ENCODE measurements around the gene TMEM209.

TMEM209 gene

DNA sequence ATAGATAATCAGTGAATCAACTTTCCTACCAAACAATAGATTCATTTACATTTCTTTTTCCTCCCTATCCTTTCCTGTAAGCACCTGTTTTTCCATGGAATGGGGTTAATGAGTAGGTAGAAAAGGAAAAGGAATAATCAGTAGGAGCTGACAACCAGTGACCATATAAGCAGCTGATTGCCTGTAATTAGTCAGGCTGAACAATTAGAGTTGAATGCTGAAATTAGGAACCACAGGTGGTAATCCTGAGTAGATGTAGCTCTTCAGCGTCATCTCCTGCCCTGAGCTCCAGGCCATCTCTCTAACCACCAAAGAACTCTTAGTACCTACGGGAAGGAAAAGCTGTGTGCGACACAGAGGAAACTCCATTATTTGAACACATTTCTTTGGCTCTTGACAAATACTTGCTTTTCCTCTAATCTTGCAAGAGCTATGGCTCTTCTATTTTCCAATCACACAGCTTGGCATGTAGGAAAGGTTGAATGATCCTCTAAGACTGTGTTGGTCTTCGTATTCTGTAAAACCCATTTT, 71.0 kb downstream of the TMEM209 start:
- Histone ChIP-seq H3K27ac (no peak overlapping the region), H3K4me3 (ENCODE audit: low read depth in 1 of 2, low read length in 1 of 2) (no peak overlapping the region), H3K9me3 (no peaks in the 10 kb centered on the region), H3K27me3 (no peaks in the 10 kb centered on the region), H3K4me1 (ENCODE audit: control insufficient read depth in 1 of 2, insufficient read depth in 1 of 2, low read depth in 1 of 2, low read length in 1 of 2) (no peaks in the 10 kb centered on the region), H3K36me3 (peaks cover 69% of the 10 kb centered on the region)
- TF ChIP-seq, protein P1, sequence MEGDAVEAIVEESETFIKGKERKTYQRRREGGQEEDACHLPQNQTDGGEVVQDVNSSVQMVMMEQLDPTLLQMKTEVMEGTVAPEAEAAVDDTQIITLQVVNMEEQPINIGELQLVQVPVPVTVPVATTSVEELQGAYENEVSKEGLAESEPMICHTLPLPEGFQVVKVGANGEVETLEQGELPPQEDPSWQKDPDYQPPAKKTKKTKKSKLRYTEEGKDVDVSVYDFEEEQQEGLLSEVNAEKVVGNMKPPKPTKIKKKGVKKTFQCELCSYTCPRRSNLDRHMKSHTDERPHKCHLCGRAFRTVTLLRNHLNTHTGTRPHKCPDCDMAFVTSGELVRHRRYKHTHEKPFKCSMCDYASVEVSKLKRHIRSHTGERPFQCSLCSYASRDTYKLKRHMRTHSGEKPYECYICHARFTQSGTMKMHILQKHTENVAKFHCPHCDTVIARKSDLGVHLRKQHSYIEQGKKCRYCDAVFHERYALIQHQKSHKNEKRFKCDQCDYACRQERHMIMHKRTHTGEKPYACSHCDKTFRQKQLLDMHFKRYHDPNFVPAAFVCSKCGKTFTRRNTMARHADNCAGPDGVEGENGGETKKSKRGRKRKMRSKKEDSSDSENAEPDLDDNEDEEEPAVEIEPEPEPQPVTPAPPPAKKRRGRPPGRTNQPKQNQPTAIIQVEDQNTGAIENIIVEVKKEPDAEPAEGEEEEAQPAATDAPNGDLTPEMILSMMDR (IDR thresholded peaks at IDR 0.05), result no peak

DNA sequence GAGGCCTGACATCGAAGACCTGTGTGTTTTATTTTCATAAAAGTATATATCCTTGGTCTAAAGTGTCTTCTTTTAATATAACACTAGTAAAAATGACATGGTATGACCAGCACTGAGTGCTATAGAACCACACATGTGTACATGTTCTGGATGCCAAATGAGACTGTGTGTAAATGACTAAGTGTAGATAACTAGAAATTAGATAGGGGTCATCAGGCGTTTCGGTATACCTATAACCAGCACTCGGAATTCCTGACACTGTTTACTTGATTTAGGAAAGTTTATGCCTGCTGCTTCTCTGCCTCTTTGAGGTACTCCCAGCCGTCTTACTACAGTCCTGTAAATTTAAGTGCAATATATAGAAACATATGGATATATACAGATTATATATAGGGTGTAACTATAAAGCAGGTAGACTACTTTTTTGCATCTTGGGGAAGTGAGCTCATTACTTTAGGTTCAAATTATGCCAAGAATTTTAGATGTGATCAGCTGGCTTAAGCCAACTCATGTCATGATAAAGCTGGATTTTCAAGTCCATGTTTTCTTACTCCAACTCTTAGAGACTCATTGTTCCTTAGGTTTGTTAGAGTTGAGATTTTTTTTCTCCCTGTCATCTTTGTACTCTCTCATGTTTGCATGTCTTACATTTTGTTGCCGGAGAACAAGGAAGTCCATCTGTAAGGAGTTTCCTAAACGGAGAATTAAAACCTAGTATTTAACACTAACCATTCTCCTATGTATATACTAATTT, 72.0 kb downstream of the TMEM209 start:
- Histone ChIP-seq H3K36me3 (peaks cover 76% of the 10 kb centered on the region), H3K9me3 (no peaks in the 10 kb centered on the region), H3K27me3 (no peaks in the 10 kb centered on the region), H3K4me3 (ENCODE audit: low read depth in 1 of 2, low read length in 1 of 2) (no peak overlapping the region), H3K27ac (no peak overlapping the region), H3K4me1 (ENCODE audit: control insufficient read depth in 1 of 2, insufficient read depth in 1 of 2, low read depth in 1 of 2, low read length in 1 of 2) (no peaks in the 10 kb centered on the region)
- TF ChIP-seq, protein P1 (IDR thresholded peaks at IDR 0.05), result no peak

DNA sequence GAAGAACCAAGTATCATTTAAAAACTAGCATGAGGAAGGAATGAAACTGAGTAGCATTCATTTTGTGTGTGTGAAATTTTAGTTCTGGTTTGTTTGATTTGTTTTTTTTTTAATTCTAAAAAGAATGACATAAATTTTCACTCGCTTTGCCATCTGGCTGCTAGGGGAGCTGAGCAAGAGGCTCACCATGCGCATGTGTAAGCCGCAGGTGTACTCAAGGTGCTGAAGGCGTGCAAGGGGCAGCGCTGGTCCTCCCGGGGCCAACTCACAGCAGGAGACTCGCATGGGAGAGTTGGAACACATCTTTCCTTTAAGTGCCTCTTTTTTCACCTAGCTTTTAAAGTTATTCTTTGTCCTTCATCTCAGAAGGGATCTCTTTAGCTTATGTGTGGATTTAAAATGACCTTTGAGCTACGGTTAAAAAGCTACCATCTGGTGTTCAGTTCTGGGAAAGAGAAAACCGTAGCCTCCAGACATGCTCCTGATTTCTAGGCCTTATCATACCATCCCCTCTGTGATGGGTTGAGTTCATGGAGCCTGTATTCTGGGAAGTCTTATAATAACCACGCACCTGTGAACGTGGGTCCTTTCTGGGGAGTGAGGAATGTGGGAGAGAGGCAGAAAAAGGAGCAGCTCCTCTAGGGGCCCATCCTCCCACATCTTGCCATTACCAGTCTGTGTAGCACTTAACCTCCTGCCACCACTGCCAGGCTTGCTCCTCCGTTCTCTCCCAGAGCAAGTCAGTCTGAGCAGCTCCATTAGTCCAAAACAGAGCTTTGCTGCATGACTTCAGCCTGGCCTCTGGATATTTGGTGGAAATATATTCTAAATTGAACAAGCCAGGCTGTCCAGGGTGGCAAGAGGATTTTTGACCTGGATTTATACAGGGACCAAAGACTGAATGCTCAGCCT, 73.0 kb downstream of the TMEM209 start:
- Histone ChIP-seq H3K36me3 (peaks cover 82% of the 10 kb centered on the region), H3K4me3 (ENCODE audit: low read depth in 1 of 2, low read length in 1 of 2) (no peak overlapping the region), H3K9me3 (no peaks in the 10 kb centered on the region), H3K4me1 (ENCODE audit: control insufficient read depth in 1 of 2, insufficient read depth in 1 of 2, low read depth in 1 of 2, low read length in 1 of 2) (no peaks in the 10 kb centered on the region), H3K27ac (no peak overlapping the region), H3K27me3 (no peaks in the 10 kb centered on the region)
- TF ChIP-seq, protein P1 (IDR thresholded peaks at IDR 0.05), result no peak

DNA sequence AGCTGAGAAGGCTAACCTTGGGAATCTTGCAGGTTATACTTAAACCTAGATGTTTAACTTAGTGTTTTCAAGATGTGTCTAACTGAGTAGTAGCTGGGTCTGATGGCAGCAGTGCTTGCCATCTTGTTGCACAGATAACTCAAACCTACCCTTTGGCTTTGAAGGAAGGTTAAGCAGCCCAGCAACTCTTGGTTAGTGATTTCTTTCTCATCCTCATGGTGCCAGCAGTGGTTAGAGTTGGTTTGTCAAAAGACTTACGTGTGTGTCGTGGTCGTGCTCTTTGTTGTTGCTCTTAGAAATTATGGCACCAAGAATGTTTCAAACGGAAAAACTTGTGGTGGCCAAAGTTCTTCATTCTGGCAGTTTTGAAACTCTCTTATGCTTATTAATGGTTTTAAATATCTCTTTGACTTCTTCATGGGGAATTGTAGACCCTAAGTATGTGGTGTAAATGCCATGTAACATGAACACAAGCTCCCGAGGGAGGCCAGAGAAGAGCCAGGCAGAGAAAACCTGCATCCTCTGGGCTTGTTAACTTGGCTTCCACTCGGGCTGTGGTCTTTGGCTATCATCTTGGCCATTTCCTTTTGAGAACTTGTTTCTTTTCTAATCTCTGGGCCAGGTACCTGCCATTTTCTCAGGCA, 73.9 kb downstream of the TMEM209 start:
- Histone ChIP-seq H3K4me3 (ENCODE audit: low read depth in 1 of 2, low read length in 1 of 2) (no peak overlapping the region), H3K27ac (no peak overlapping the region), H3K4me1 (ENCODE audit: control insufficient read depth in 1 of 2, insufficient read depth in 1 of 2, low read depth in 1 of 2, low read length in 1 of 2) (no peaks in the 10 kb centered on the region), H3K9me3 (no peaks in the 10 kb centered on the region), H3K36me3 (peaks cover 84% of the 10 kb centered on the region), H3K27me3 (no peaks in the 10 kb centered on the region)
- TF ChIP-seq, protein P1 (IDR thresholded peaks at IDR 0.05), result no peak

DNA sequence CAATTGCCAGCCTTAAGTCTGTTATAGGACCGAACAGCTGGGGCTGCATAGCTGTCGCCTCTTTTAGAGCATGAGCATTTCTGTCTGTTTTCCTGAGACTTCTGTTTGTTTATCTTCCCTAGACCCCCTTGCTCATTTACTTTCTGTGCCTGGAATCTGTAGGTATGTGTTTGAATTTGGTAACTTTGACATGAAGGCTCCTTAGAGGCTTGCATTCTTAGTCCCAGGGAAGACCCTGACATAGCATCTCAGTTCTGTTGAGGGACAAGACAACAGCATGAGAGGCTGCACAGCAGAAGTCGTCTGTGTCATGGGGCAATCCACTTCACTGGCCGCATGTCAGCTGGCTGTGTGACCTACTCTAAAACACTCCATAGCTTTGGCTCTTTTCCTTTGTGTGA, 76.2 kb downstream of the TMEM209 start:
- H3K27me3 ChIP-seq, result no peaks in the 10 kb centered on the region
- no peaks in the 10 kb centered on the region for H3K4me1 ChIP-seq (ENCODE audit: control insufficient read depth in 1 of 2, insufficient read depth in 1 of 2, low read depth in 1 of 2, low read length in 1 of 2)
- H3K4me3 ChIP-seq (ENCODE audit: low read depth in 1 of 2, low read length in 1 of 2), result no peak overlapping the region
- no peaks in the 10 kb centered on the region for H3K9me3 ChIP-seq
- no peak overlapping the region for H3K27ac ChIP-seq
- peaks cover 92% of the 10 kb centered on the region for H3K36me3 ChIP-seq
- TF ChIP-seq, protein P1 (IDR thresholded peaks at IDR 0.05), result no peak
